B cell (primary cell): ENCODE data around the gene DHX40. TPM values are rescaled to one million over a fixed set of nuclear protein-coding genes. Genes with fewer than 3 reads are reported as not detected.

Experiments
- ATAC-seq: fragments of 200-7000 bp; cut with Tn5 transposase; one replicate; pipeline ENCODE4 v1.10.0; 2021; ENCODE audit warnings: low read depth, mild to moderate bottlenecking, moderate number of reproducible peaks, moderate library complexity
- CTCF ChIA-PET: fragments of 350-600 bp; sonication (Branson Sonifier 250); formaldehyde crosslinking; loops from one replicate; lab custom pipeline; 2021; ENCODE audit warnings: antibody characterized with exemption, inconsistent platforms; lab: Charles Lee
- POLR2A ChIA-PET: fragments of 350-600 bp; sonication (Branson Sonifier 250); formaldehyde crosslinking; loops from one replicate; lab custom pipeline; 2021; ENCODE audit warnings: antibody characterized with exemption; lab: Charles Lee
- DNase-seq: peaks from one replicate; pipeline ENCODE4 v3.0.0; 2013
- H2AFZ ChIP-seq: 2 replicates; pipeline ENCODE4 v1.6.1; 2012; ENCODE audit warnings: mild to moderate bottlenecking, low read depth, low read length; ENCODE audit not compliant: insufficient read depth, poor library complexity, severe bottlenecking
- H3K27ac ChIP-seq, 2 donors: 1 replicate in 1 of 2; 2 replicates in 1 of 2; pipeline ENCODE4 v1.5.1; 2012 to 2013; ENCODE audit warnings: low read length in 2 of 2, mild to moderate bottlenecking in 2 of 2, moderate library complexity in 1 of 2
- H3K27me3 ChIP-seq, 4 experiments: fragments of 200-600 bp in 1 of 4; sonication (generic) in 1 of 4; replicated peaks in 1 of 4; 1 replicate in 2 of 4; 2 replicates in 2 of 4; pipeline versions ENCODE4 v1.6.1 to v1.7.0; 2013 to 2016; ENCODE audit warnings: low read length in 3 of 4, mild to moderate bottlenecking in 2 of 4, mixed read lengths in 1 of 4, moderate library complexity in 1 of 4; ENCODE audit not compliant: insufficient read depth in 4 of 4, control insufficient read depth in 3 of 4; ENCODE audit errors: control extremely low read depth in 1 of 4
- H3K36me3 ChIP-seq, 2 experiments: replicated peaks in 1 of 2; 1 replicate in 1 of 2; 2 replicates in 1 of 2; pipeline versions ENCODE4 v1.6.1 to v1.7.1; 2013; ENCODE audit warnings: low read length in 1 of 2; ENCODE audit not compliant: insufficient read depth in 2 of 2, control insufficient read depth in 1 of 2; ENCODE audit errors: control extremely low read depth in 1 of 2, extremely low read depth in 1 of 2
- H3K4me1 ChIP-seq, 2 donors: fragments of 200-600 bp in 1 of 2; sonication (generic) in 1 of 2; 1 replicate in 1 of 2; 2 replicates in 1 of 2; pipeline versions ENCODE4 v1.5.1 to v1.6.1; 2013 to 2017; ENCODE audit warnings: low read length in 2 of 2; ENCODE audit not compliant: control insufficient read depth in 2 of 2, insufficient read depth in 2 of 2
- H3K4me2 ChIP-seq: replicated peaks from 2 replicates; pipeline ENCODE3; 2012; ENCODE audit warnings: mild to moderate bottlenecking, low read depth, low read length; ENCODE audit not compliant: poor library complexity, severe bottlenecking
- H3K4me3 ChIP-seq, 5 experiments: fragments of 200-600 bp in 1 of 5; sonication (generic) in 1 of 5; 1 replicate in 3 of 5; 2 replicates in 2 of 5; pipeline versions ENCODE4 v1.5.1 to v1.7.0; 2011 to 2016; ENCODE audit warnings: low read length in 4 of 5, mild to moderate bottlenecking in 4 of 5, low read depth in 2 of 5, control low read depth in 1 of 5, moderate library complexity in 1 of 5; ENCODE audit not compliant: insufficient read depth in 1 of 5; ENCODE audit errors: control extremely low read depth in 1 of 5, extremely low read depth in 1 of 5
- H3K79me2 ChIP-seq: fragments of 200-600 bp; sonication (generic); one replicate; pipeline ENCODE4 v1.6.0; 2016; ENCODE audit warnings: low read length; ENCODE audit not compliant: control insufficient read depth, insufficient read depth
- H3K9ac ChIP-seq: fragments of 200-600 bp; sonication (generic); 2 replicates; pipeline ENCODE4 v1.6.1; 2017; ENCODE audit warnings: mild to moderate bottlenecking, low read length, moderate library complexity
- H3K9me3 ChIP-seq, 3 donors: one replicate each; pipeline versions ENCODE4 v1.6.1 to v1.7.1; 2013; ENCODE audit warnings: low read length in 2 of 3; ENCODE audit not compliant: control insufficient read depth in 2 of 3, insufficient read depth in 1 of 3; ENCODE audit errors: control extremely low read depth in 1 of 3
- H4K20me1 ChIP-seq: 2 replicates; pipeline ENCODE4 v1.6.0; 2012; ENCODE audit warnings: mild to moderate bottlenecking, low read length; ENCODE audit not compliant: insufficient read depth, control insufficient read depth, poor library complexity, severe bottlenecking
- H3K27ac Mint-ChIP-seq: one replicate; pipeline ENCODE4 v1.8.0; 2021; ENCODE audit warnings: mixed read lengths
- H3K27me3 Mint-ChIP-seq: one replicate; pipeline ENCODE4 v1.8.0; 2021; ENCODE audit warnings: mixed read lengths
- H3K4me1 Mint-ChIP-seq: one replicate; pipeline ENCODE4 v1.8.0; 2021; ENCODE audit warnings: mixed read lengths
- H3K4me3 Mint-ChIP-seq: one replicate; pipeline ENCODE4 v1.8.0; 2021; ENCODE audit warnings: mixed read lengths
- H3K9me3 Mint-ChIP-seq: one replicate; pipeline ENCODE4 v1.8.0; 2022; ENCODE audit warnings: mixed read lengths; ENCODE audit not compliant: insufficient read depth
- CTCF ChIP-seq: fragments of 200-600 bp; IDR thresholded peaks from one replicate; pipeline ENCODE4 v1.8.0; 2022; ENCODE audit warnings: antibody characterized with exemption, mild to moderate bottlenecking
- EZH2 ChIP-seq: IDR thresholded peaks from 2 replicates; pipeline ENCODE4 v1.6.1; 2012; ENCODE audit warnings: borderline replicate concordance, low read depth, mild to moderate bottlenecking, moderate library complexity, low read length; ENCODE audit not compliant: insufficient read depth, poor library complexity, severe bottlenecking
- WGBS: methylation state at CpG from one replicate; pipeline ENCODE4 v1.1.5; 2013; ENCODE audit warnings: missing lambda C conversion rate; ENCODE audit not compliant: insufficient coverage; 5-methylcytosine and 5-hydroxymethylcytosine counted together
- intact Hi-C: fragments of 100-400 bp; cut with micrococcal nuclease; formaldehyde crosslinking; loops from one replicate; pipeline ENCODE4 v1.10.0; 2022
- polyA minus RNA-seq: library from RNA; depleted of rRNA, polyadenylated mRNA; stranded (reverse); fragments of >200 nt; gene quantifications from 2 replicates; pipeline ENCODE4 v1.2.3, GENCODE V29; 2012
- polyA plus RNA-seq: library from polyadenylated mRNA; depleted of rRNA; stranded (reverse); fragments of >200 nt; gene quantifications from 2 replicates; pipeline ENCODE4 v1.2.3, GENCODE V29; 2012
- total RNA-seq, 2 donors: library from RNA; stranded (reverse); fragments of 120-200 nt in 1 of 2; gene quantifications; 1 replicate in 1 of 2; 2 replicates in 1 of 2; pipeline versions ENCODE4 v1.2.3 to v1.2.4, GENCODE V29; 2013 to 2022

DHX40 gene
- total RNA-seq (28.7 and 30.4 TPM in 2 replicates), polyA plus RNA-seq (10.4 and 26.5 TPM in 2 replicates), polyA minus RNA-seq (15.1 and 30.7 TPM in 2 replicates)
- total RNA-seq (2013), result 44.8 TPM

- peaks cover 0 to 5% (median 0%) of the 10 kb centered on the region in 3 donors for H3K9me3 ChIP-seq
- CTCF ChIA-PET, result interaction anchor here (0.9 to 2.1 kb wide), 2 partner anchors 53 to 255 kb away, joined by 5 read pairs; no protein-coding TSS in a partner anchor
- H3K4me3 ChIP-seq, result peak within 1 kb of the TSS; percentile 91 to 100 (median 96)
Observed at GRCh38 chr17:59565171-59565958, at the start of gene DHX40. DHX40 (plus strand) TSS chr17:59565610; CDS start chr17:59565672, 62 bp downstream.

More at GRCh38 chr17:59565171-59565958, at the start of gene DHX40:
- intact Hi-C loops, result loop anchor here (1.0 to 5.0 kb wide), 3 partner anchors 54 to 1112 kb away; partner anchors contain the start of genes BCAS3, CLTC, PTRH2 and VMP1
- H3K4me1 Mint-ChIP-seq, result peaks cover 19% of the 10 kb centered on the region
- Histone ChIP-seq H3K27me3 (no peaks in the 10 kb centered on the region), H2AFZ (peak within 1 kb of the TSS; percentile 93), H3K4me1 (peaks cover 13 to 15% of the 10 kb centered on the region in 2 donors), H3K36me3 (peaks cover 0 to 5% of the 10 kb centered on the region in 2 experiments), H3K79me2 (peaks cover 25% of the 10 kb centered on the region), H3K9ac (peak within 1 kb of the TSS; percentile 96), H4K20me1 (no peaks in the 10 kb centered on the region), H3K4me2 (peak within 1 kb of the TSS; percentile 79), H3K27ac (peak within 1 kb of the TSS; percentile 81 to 92)
- peak; percentile 98 for DNase-seq
- no peak for TF ChIP-seq EZH2
- no peak for TF ChIP-seq CTCF
- no peaks in the 10 kb centered on the region for H3K27me3 Mint-ChIP-seq
- POLR2A ChIA-PET, result interaction anchor here (0.6 to 1.3 kb wide), 3 partner anchors 54 to 1354 kb away, joined by 3 to 16 read pairs (median 4); partner anchors contain the start of gene CLTC
- no peaks in the 10 kb centered on the region for H3K9me3 Mint-ChIP-seq
- peak within 1 kb of the TSS; percentile 99 for H3K4me3 Mint-ChIP-seq
- WGBS, result 9% methylated on average over 62 of the region's 62 CpGs
- ATAC-seq, result peak; percentile 96
- peak within 1 kb of the TSS; percentile 99 for H3K27ac Mint-ChIP-seq
